ENCODE data around the gene SLC13A5. TPM values are rescaled to one million over a fixed set of nuclear protein-coding genes. Genes with fewer than 3 reads are reported as not detected.

SLC13A5 gene
- total and polyA plus RNA-seq, 9 of the 15 experiments (the other 6 are each of a cell fraction or from before 2014, with no cell fraction given) = 0.04 TPM; not detected in 8

DNA sequence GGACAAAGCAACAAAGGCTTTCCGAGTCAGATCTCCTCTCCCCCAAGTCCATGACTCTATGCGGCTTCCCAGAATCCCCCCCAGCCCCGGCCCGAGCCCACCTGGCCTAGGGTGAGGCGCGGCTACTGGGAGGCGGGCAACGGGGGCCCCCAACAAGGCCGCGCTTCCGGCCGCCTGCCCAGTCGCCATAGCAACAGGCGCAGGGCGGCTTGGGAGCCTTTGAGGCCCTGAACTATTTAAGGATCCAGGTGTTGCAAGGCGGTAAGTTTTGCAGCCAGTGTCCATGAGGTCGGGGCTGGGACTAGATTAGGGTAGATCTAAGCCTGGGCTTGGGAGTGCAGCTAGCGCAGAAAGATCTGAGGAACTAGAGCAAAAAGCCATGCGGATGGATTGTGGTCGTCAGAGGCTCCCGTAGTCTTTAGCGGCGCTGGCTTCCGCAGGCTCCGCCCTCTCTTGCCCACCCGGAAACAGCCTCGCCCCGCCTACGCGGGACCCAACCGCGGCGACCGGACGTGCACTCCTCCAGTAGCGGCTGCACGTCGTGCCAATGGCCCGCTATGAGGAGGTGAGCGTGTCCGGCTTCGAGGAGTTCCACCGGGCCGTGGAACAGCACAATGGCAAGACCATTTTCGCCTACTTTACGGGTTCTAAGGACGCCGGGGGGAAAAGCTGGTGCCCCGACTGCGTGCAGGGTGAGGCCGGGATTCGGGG is 72.5 kb downstream of the SLC13A5 start, which contains the start of the genes KIAA0753 and TXNDC17 (continued):
- TF ChIP-seq, protein P1, sequence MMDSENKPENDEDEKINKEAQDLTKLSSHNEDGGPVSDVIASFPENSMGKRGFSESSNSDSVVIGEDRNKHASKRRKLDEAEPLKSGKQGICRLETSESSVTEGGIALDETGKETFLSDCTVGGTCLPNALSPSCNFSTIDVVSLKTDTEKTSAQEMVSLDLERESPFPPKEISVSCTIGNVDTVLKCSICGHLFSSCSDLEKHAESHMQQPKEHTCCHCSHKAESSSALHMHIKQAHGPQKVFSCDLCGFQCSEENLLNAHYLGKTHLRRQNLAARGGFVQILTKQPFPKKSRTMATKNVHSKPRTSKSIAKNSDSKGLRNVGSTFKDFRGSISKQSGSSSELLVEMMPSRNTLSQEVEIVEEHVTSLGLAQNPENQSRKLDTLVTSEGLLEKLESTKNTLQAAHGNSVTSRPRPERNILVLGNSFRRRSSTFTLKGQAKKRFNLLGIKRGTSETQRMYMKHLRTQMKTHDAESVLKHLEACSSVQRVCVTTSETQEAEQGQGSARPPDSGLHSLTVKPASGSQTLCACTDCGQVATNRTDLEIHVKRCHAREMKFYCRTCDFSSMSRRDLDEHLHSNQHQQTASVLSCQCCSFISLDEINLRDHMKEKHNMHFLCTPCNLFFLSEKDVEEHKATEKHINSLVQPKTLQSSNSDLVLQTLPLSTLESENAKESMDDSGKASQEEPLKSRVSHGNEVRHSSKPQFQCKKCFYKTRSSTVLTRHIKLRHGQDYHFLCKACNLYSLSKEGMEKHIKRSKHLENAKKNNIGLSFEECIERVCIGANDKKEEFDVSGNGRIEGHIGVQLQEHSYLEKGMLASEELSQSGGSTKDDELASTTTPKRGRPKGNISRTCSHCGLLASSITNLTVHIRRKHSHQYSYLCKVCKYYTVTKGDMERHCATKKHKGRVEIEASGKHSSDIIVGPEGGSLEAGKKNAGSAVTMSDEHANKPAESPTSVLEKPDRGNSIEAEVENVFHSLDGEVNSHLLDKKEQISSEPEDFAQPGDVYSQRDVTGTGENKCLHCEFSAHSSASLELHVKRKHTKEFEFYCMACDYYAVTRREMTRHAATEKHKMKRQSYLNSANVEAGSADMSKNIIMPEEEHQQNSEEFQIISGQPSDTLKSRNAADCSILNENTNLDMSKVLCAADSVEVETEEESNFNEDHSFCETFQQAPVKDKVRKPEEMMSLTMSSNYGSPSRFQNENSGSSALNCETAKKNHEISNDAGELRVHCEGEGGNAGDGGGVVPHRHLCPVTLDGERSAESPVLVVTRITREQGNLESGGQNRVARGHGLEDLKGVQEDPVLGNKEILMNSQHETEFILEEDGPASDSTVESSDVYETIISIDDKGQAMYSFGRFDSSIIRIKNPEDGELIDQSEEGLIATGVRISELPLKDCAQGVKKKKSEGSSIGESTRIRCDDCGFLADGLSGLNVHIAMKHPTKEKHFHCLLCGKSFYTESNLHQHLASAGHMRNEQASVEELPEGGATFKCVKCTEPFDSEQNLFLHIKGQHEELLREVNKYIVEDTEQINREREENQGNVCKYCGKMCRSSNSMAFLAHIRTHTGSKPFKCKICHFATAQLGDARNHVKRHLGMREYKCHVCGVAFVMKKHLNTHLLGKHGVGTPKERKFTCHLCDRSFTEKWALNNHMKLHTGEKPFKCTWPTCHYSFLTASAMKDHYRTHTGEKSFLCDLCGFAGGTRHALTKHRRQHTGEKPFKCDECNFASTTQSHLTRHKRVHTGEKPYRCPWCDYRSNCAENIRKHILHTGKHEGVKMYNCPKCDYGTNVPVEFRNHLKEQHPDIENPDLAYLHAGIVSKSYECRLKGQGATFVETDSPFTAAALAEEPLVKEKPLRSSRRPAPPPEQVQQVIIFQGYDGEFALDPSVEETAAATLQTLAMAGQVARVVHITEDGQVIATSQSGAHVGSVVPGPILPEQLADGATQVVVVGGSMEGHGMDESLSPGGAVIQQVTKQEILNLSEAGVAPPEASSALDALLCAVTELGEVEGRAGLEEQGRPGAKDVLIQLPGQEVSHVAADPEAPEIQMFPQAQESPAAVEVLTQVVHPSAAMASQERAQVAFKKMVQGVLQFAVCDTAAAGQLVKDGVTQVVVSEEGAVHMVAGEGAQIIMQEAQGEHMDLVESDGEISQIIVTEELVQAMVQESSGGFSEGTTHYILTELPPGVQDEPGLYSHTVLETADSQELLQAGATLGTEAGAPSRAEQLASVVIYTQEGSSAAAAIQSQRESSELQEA (IDR thresholded peaks at IDR 0.05; ENCODE audit: low read depth) = peak; percentile 96
- TF ChIP-seq C11orf30 (IDR thresholded peaks at IDR 0.05; ENCODE audit: low read depth) = peak; percentile 57; the same call in 1 of the 2 replicates
- TF ChIP-seq POLR2A (conservative IDR thresholded peaks at IDR 0.05) = peak; percentile 94
- TF ChIP-seq EP300 (IDR thresholded peaks at IDR 0.05; ENCODE audit: low read length) = no peak
- TF ChIP-seq, protein P2, sequence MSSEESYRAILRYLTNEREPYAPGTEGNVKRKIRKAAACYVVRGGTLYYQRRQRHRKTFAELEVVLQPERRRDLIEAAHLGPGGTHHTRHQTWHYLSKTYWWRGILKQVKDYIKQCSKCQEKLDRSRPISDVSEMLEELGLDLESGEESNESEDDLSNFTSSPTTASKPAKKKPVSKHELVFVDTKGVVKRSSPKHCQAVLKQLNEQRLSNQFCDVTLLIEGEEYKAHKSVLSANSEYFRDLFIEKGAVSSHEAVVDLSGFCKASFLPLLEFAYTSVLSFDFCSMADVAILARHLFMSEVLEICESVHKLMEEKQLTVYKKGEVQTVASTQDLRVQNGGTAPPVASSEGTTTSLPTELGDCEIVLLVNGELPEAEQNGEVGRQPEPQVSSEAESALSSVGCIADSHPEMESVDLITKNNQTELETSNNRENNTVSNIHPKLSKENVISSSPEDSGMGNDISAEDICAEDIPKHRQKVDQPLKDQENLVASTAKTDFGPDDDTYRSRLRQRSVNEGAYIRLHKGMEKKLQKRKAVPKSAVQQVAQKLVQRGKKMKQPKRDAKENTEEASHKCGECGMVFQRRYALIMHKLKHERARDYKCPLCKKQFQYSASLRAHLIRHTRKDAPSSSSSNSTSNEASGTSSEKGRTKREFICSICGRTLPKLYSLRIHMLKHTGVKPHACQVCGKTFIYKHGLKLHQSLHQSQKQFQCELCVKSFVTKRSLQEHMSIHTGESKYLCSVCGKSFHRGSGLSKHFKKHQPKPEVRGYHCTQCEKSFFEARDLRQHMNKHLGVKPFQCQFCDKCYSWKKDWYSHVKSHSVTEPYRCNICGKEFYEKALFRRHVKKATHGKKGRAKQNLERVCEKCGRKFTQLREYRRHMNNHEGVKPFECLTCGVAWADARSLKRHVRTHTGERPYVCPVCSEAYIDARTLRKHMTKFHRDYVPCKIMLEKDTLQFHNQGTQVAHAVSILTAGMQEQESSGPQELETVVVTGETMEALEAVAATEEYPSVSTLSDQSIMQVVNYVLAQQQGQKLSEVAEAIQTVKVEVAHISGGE (CRISPR knock-in tag; IDR thresholded peaks at IDR 0.05) = peak in 1 of 3 experiments; percentile 51; a peak in 2 of 6 replicates
- peak; percentile 53 for TF ChIP-seq CCNT2 (IDR thresholded peaks at IDR 0.05; ENCODE audit: borderline replicate concordance, extremely low read depth, insufficient read length, low read depth, low read length)
- peak; percentile 45; the same call in 1 of the 2 replicates for TF ChIP-seq GABPB1 (CRISPR knock-in tag; IDR thresholded peaks at IDR 0.05)
- TF ChIP-seq ZBTB7A (IDR thresholded peaks at IDR 0.05; ENCODE audit: borderline replicate concordance, control insufficient read depth, low read depth, low read length) = 0 out of 2 replicates have a peak, but pooled peaks have one; percentile 30
- no peak for TF ChIP-seq ZNF77 (CRISPR knock-in tag; IDR thresholded peaks at IDR 0.05)
- no peak for TF ChIP-seq TAF15 (IDR thresholded peaks at IDR 0.05; ENCODE audit: low read depth, low read length)
- no peak for TF ChIP-seq MCM2 (IDR thresholded peaks at IDR 0.05; ENCODE audit: low read depth)
